IMR-90 (cell line): Measurements from ENCODE around the gene BMP7. TPM values are rescaled to one million over a fixed set of nuclear protein-coding genes. Genes with fewer than 3 reads are reported as not detected.

Experiments used
- ATAC-seq: fragments of 200-7000 bp; cut with Tn5 transposase; 2 replicates; pipeline ENCODE4 v1.9.1; 2020; ENCODE audit warnings: low read depth, mild to moderate bottlenecking, moderate library complexity
- BruUV-seq: library from RNA; stranded (reverse); fragments of 400-500 nt; replicated peaks from 2 replicates; lab custom pipeline; 2021; lab: Mats Ljungman, UMichigan
- CTCF ChIA-PET: fragments of 300-600 bp; formaldehyde crosslinking; extraction: SDS; loops from one replicate; lab custom pipeline; 2021; ENCODE audit warnings: antibody characterized with exemption; lab: Yijun Ruan, JAX
- POLR2A ChIA-PET: fragments of 300-600 bp; sonication (Branson Sonifier 250); formaldehyde crosslinking; loops from one replicate; lab custom pipeline; 2022; ENCODE audit warnings: antibody characterized with exemption; ENCODE audit not compliant: unreplicated experiment; lab: Charles Lee
- DNase-seq: peaks from one replicate; pipeline ENCODE4 v3.0.0; 2013
- H2AFZ ChIP-seq: replicated peaks from 2 replicates; pipeline ENCODE3; 2013; ENCODE audit warnings: low read length, mild to moderate bottlenecking; ENCODE audit not compliant: poor library complexity
- H2AK5ac ChIP-seq: 2 replicates; pipeline ENCODE4 v1.6.1; 2013; ENCODE audit warnings: low read depth, low read length, inconsistent platforms
- H2AK9ac ChIP-seq: replicated peaks from 2 replicates; pipeline ENCODE3; 2013; ENCODE audit warnings: mild to moderate bottlenecking, low read depth, low read length, moderate library complexity; ENCODE audit not compliant: poor library complexity
- H2BK120ac ChIP-seq: 2 replicates; pipeline ENCODE4 v1.6.1; 2013; ENCODE audit warnings: low read depth, low read length, inconsistent platforms
- H2BK15ac ChIP-seq: 3 replicates; pipeline ENCODE4 v1.6.1; 2013; ENCODE audit warnings: low read depth, low read length, inconsistent platforms
- H2BK20ac ChIP-seq: 2 replicates; pipeline ENCODE4 v1.6.1; 2013; ENCODE audit warnings: low read depth, mild to moderate bottlenecking, inconsistent platforms, low read length, moderate library complexity
- H2BK5ac ChIP-seq: 2 replicates; pipeline ENCODE4 v1.6.1; 2013; ENCODE audit warnings: mild to moderate bottlenecking, low read depth, low read length, inconsistent platforms; ENCODE audit not compliant: poor library complexity, severe bottlenecking
- H3K14ac ChIP-seq: replicated peaks from 2 replicates; pipeline ENCODE4 v1.6.1; 2013; ENCODE audit warnings: low read depth, low read length, inconsistent platforms
- H3K18ac ChIP-seq: 2 replicates; pipeline ENCODE4 v1.6.1; 2013; ENCODE audit warnings: low read depth, low read length, control low read depth
- H3K23ac ChIP-seq: 2 replicates; pipeline ENCODE4 v1.6.1; 2013; ENCODE audit warnings: low read depth, low read length, inconsistent platforms
- H3K27ac ChIP-seq: 2 replicates; pipeline ENCODE4 v1.5.1; 2013; ENCODE audit warnings: mild to moderate bottlenecking, control low read depth, low read length; ENCODE audit not compliant: insufficient read depth
- H3K27me3 ChIP-seq: 2 replicates; pipeline ENCODE4 v1.6.1; 2013; ENCODE audit warnings: low read length; ENCODE audit not compliant: control insufficient read depth, insufficient read depth
- H3K36me3 ChIP-seq: 2 replicates; pipeline ENCODE4 v1.6.1; 2013; ENCODE audit warnings: low read length, mixed read lengths; ENCODE audit not compliant: control insufficient read depth, insufficient read depth
- H3K4ac ChIP-seq: 2 replicates; pipeline ENCODE4 v1.6.1; 2013; ENCODE audit warnings: low read depth, low read length, inconsistent platforms
- H3K4me1 ChIP-seq: 2 replicates; pipeline ENCODE4 v1.6.1; 2013; ENCODE audit warnings: low read length, mixed read lengths; ENCODE audit not compliant: control insufficient read depth, insufficient read depth
- H3K4me2 ChIP-seq: 2 replicates; pipeline ENCODE4 v1.6.1; 2013; ENCODE audit warnings: low read depth, mild to moderate bottlenecking, control low read depth, low read length, moderate library complexity
- H3K4me3 ChIP-seq: 2 replicates; pipeline ENCODE4 v1.5.1; 2013; ENCODE audit warnings: low read depth, mild to moderate bottlenecking, control low read depth, low read length, moderate library complexity; ENCODE audit not compliant: insufficient read depth
- H3K56ac ChIP-seq: 2 replicates; pipeline ENCODE4 v1.6.1; 2013; ENCODE audit warnings: low read length, inconsistent platforms; ENCODE audit not compliant: insufficient read depth; ENCODE audit errors: extremely low read depth
- H3K79me1 ChIP-seq, 2 experiments: 2 replicates each; pipeline ENCODE4 v1.6.1; 2013; ENCODE audit warnings: low read length in 2 of 2, inconsistent platforms in 1 of 2, low read depth in 1 of 2
- H3K9ac ChIP-seq: 2 replicates; pipeline ENCODE4 v1.6.1; 2013; ENCODE audit warnings: low read depth, low read length, control low read depth
- H3K9me1 ChIP-seq: 2 replicates; pipeline ENCODE4 v1.6.1; 2013; ENCODE audit warnings: low read length, inconsistent platforms; ENCODE audit not compliant: insufficient read depth
- H3K9me3 ChIP-seq: 2 replicates; pipeline ENCODE4 v1.6.1; 2013; ENCODE audit warnings: low read length; ENCODE audit not compliant: control insufficient read depth, insufficient read depth
- H4K20me1 ChIP-seq: 2 replicates; pipeline ENCODE4 v1.6.1; 2013; ENCODE audit warnings: low read length, inconsistent platforms; ENCODE audit not compliant: insufficient read depth
- H4K5ac ChIP-seq: 2 replicates; pipeline ENCODE4 v1.6.1; 2013; ENCODE audit warnings: mild to moderate bottlenecking, low read depth, low read length, control low read depth
- H4K8ac ChIP-seq, 2 experiments: 2 replicates each; pipeline ENCODE4 v1.6.1; 2013; ENCODE audit warnings: low read depth in 2 of 2, low read length in 2 of 2, control low read depth in 1 of 2, inconsistent platforms in 1 of 2
- H4K91ac ChIP-seq: 2 replicates; pipeline ENCODE4 v1.6.1; 2013; ENCODE audit warnings: low read depth, low read length, inconsistent platforms; ENCODE audit not compliant: insufficient read depth
- BHLHE40 ChIP-seq: fragments of 150-350 bp; IDR thresholded peaks from 2 replicates; pipeline ENCODE4 v1.6.1; 2016; ENCODE audit warnings: mild to moderate bottlenecking, low read depth, low read length
- CEBPB ChIP-seq: IDR thresholded peaks from 2 replicates; pipeline ENCODE4 v1.6.1; 2012; ENCODE audit warnings: low read depth, low read length, improper control_type of control experiment
- CTCF ChIP-seq: conservative IDR thresholded peaks from 2 replicates; pipeline ENCODE4 v1.5.1; 2012; ENCODE audit warnings: mild to moderate bottlenecking, low read depth, low read length, improper control_type of control experiment
- MAFK ChIP-seq: IDR thresholded peaks from 2 replicates; pipeline ENCODE4 v1.6.1; 2012; ENCODE audit warnings: low read depth, low read length, improper control_type of control experiment
- MAZ ChIP-seq: IDR thresholded peaks from 2 replicates; pipeline ENCODE4 v1.6.1; 2012; ENCODE audit warnings: low read depth, mild to moderate bottlenecking, low read length, improper control_type of control experiment, moderate library complexity, borderline replicate concordance
- MXI1 ChIP-seq: IDR thresholded peaks from 2 replicates; pipeline ENCODE4 v1.6.1; 2012; ENCODE audit warnings: low read depth, mild to moderate bottlenecking, low read length, moderate library complexity, borderline replicate concordance
- NFE2L2 ChIP-seq: fragments of 150-350 bp; IDR thresholded peaks from 2 replicates; pipeline ENCODE4 v1.6.1; 2016; ENCODE audit warnings: low read depth, mild to moderate bottlenecking, low read length
- RCOR1 ChIP-seq: IDR thresholded peaks from 2 replicates; pipeline ENCODE4 v1.6.1; 2012; ENCODE audit warnings: mild to moderate bottlenecking, low read length, improper control_type of control experiment; ENCODE audit not compliant: insufficient replicate concordance
- SMC3 ChIP-seq: fragments of 150-350 bp; IDR thresholded peaks from 2 replicates; pipeline ENCODE4 v1.6.1; 2016; ENCODE audit warnings: low read depth, mild to moderate bottlenecking, antibody characterized with exemption, low read length, moderate library complexity
- USF2 ChIP-seq: fragments of 150-350 bp; IDR thresholded peaks from 2 replicates; pipeline ENCODE4 v1.6.1; 2017; ENCODE audit warnings: mild to moderate bottlenecking, antibody characterized with exemption, low read length, low read depth
- WGBS, 2 experiments: methylation state at CpG; one replicate each; pipeline versions ENCODE4 v1.1.5 to v1.1.7; 2013; ENCODE audit warnings: missing lambda C conversion rate in 2 of 2; ENCODE audit not compliant: insufficient read length in 1 of 2; ENCODE audit errors: extremely low coverage in 2 of 2; 5-methylcytosine and 5-hydroxymethylcytosine counted together
- dilution Hi-C: fragments of 300-500 bp; cut with HindIII; formaldehyde crosslinking; loops from one replicate; pipeline ENCODE4 v1.14.3; 2018; ENCODE audit warnings: low sequenced_read_pairs; ENCODE audit not compliant: unreplicated experiment
- in situ Hi-C: fragments of 300-500 bp; cut with MboI; formaldehyde crosslinking; loops from 3 replicates; pipeline ENCODE4 v1.14.3; 2019; ENCODE audit warnings: low sequenced_read_pairs, inconsistent platforms, mixed read lengths
- intact Hi-C: fragments of 100-400 bp; cut with micrococcal nuclease; formaldehyde crosslinking; loops from 2 replicates; pipeline ENCODE4 v1.10.0; 2022
- polyA plus RNA-seq, 3 experiments: library from polyadenylated mRNA; depleted of rRNA; stranded (reverse); fragments of >200 nt; gene quantifications; 2 replicates each; pipeline ENCODE4 v1.2.3, GENCODE V29; 2012; ENCODE audit warnings: low replicate concordance in 1 of 3
- total RNA-seq: library from RNA; depleted of rRNA; stranded (reverse); fragments of >200 nt; gene quantifications from 2 replicates; pipeline ENCODE4 v1.2.3, GENCODE V29; 2012

BMP7 gene
- total and polyA plus RNA-seq, 2 of the 4 experiments (the other 2 are of a cell fraction): not detected

GRCh38 chr20:57123504-57123903 lies 142.9 kb downstream of the BMP7 start:
- ATAC-seq: no peak
- Histone ChIP-seq H3K56ac (no peak overlapping the region), H3K18ac (no peak overlapping the region), H2AK9ac (no peak overlapping the region), H2BK120ac (no peak overlapping the region), H3K9ac (no peak overlapping the region), H2BK5ac (no peak overlapping the region), H3K14ac (no peak overlapping the region), H2AFZ (no peak overlapping the region), H3K4ac (no peak overlapping the region), H3K9me1 (no peaks in the 10 kb centered on the region), H2AK5ac (no peak overlapping the region), H3K4me2 (no peak overlapping the region), H4K5ac (no peak overlapping the region), H2BK15ac (no peak overlapping the region), H3K79me1 (no peaks in the 10 kb centered on the region), H3K36me3 (no peaks in the 10 kb centered on the region), H3K27ac (no peak overlapping the region), H3K4me3 (no peak overlapping the region), H2BK20ac (no peak overlapping the region), H4K8ac (no peak overlapping the region), H4K20me1 (no peaks in the 10 kb centered on the region), H3K23ac (no peak overlapping the region), H4K91ac (no peak overlapping the region), H3K9me3 (peaks cover 4% of the 10 kb centered on the region), H3K4me1 (no peaks in the 10 kb centered on the region), H3K27me3 (no peaks in the 10 kb centered on the region)
- BruUV-seq: no TSS peak
- dilution Hi-C loops (no loop called here), in situ Hi-C loops (no loop called here), intact Hi-C loops (no loop called here)
- ChIA-PET POLR2A (no interaction called here), CTCF (no interaction called here)
- DNase-seq: no peak
- no CpG with 5 or more reads among the region's 4 CpGs for WGBS, 2 experiments
- no peak for TF ChIP-seq BHLHE40
- TF ChIP-seq USF2: no peak
- no peak for TF ChIP-seq MAFK
- no peak for TF ChIP-seq MXI1
- no peak for TF ChIP-seq MAZ
- TF ChIP-seq CEBPB: no peak
- TF ChIP-seq SMC3: no peak
- TF ChIP-seq NFE2L2: no peak
- TF ChIP-seq RCOR1: no peak
- no peak for TF ChIP-seq CTCF
